ENCODE results near the gene ZNF581. TPM values are rescaled to one million over a fixed set of nuclear protein-coding genes. Genes with fewer than 3 reads are reported as not detected.

The ZNF581 gene
- total RNA-seq, 1 experiment from 2014 or later = 39.0 TPM

DNA sequence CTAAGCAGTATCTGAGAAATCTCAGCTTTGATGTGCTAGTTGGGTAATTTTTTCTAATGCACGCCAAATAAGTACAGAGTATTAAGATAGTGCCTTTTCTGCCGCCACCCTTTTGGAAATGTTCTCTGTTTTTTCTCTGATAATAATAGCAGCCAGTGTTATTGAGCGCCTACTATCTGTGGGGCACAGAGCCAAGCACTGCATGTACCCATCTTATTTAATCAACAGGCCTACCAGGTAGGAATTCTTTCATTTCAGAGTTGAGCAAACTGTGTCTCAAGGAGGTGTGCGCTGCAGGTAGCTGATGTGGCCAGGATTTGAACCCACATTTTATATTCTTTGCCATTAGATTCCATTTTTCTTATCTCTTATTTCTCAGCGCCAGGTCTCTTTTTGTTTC is 32.9 kb downstream of the ZNF581 start:
- in situ Hi-C loops (cut with HindIII; ENCODE audit: low pct_unique_long_range_greater_than_20kb, low sequenced_read_pairs) = no loop called here
- peak overlapping the region; percentile 64 to 94 for H3K4me3 ChIP-seq (ENCODE audit: low read depth in 2 of 2, low read length in 2 of 2)
- H3K27me3 ChIP-seq (ENCODE audit: control insufficient read depth, insufficient read depth, low read length) = no peaks in the 10 kb centered on the region
- DNase-seq (ENCODE audit: low read depth, low spot score) (no peak), ATAC-seq (no peak)
- intact Hi-C loops (cut with micrococcal nuclease; ENCODE audit: unreplicated experiment) = no loop called here
- BruUV-seq (replicated peaks) = TSS peak; percentile 66
- ChIA-PET CTCF (no interaction called here), POLR2A (no interaction called here)
- peak overlapping the region; percentile 96 for H3K27ac ChIP-seq (ENCODE audit: low read length)
- H3K4me1 ChIP-seq (ENCODE audit: control insufficient read depth, insufficient read depth, low read length) = peaks cover 59% of the 10 kb centered on the region
- TF ChIP-seq, protein P1, sequence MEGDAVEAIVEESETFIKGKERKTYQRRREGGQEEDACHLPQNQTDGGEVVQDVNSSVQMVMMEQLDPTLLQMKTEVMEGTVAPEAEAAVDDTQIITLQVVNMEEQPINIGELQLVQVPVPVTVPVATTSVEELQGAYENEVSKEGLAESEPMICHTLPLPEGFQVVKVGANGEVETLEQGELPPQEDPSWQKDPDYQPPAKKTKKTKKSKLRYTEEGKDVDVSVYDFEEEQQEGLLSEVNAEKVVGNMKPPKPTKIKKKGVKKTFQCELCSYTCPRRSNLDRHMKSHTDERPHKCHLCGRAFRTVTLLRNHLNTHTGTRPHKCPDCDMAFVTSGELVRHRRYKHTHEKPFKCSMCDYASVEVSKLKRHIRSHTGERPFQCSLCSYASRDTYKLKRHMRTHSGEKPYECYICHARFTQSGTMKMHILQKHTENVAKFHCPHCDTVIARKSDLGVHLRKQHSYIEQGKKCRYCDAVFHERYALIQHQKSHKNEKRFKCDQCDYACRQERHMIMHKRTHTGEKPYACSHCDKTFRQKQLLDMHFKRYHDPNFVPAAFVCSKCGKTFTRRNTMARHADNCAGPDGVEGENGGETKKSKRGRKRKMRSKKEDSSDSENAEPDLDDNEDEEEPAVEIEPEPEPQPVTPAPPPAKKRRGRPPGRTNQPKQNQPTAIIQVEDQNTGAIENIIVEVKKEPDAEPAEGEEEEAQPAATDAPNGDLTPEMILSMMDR (IDR thresholded peaks at IDR 0.05) = no peak
- TF ChIP-seq SIN3A (IDR thresholded peaks at IDR 0.05; ENCODE audit: borderline replicate concordance, insufficient read depth, low read depth, low read length) (no peak), POLR2AphosphoS5 (IDR thresholded peaks at IDR 0.05; ENCODE audit: low read depth, low read length) (no peak), TCF7L2 (IDR thresholded peaks at IDR 0.05; ENCODE audit: low read depth, low read length) (no peak)
- TF ChIP-seq, protein P2, sequence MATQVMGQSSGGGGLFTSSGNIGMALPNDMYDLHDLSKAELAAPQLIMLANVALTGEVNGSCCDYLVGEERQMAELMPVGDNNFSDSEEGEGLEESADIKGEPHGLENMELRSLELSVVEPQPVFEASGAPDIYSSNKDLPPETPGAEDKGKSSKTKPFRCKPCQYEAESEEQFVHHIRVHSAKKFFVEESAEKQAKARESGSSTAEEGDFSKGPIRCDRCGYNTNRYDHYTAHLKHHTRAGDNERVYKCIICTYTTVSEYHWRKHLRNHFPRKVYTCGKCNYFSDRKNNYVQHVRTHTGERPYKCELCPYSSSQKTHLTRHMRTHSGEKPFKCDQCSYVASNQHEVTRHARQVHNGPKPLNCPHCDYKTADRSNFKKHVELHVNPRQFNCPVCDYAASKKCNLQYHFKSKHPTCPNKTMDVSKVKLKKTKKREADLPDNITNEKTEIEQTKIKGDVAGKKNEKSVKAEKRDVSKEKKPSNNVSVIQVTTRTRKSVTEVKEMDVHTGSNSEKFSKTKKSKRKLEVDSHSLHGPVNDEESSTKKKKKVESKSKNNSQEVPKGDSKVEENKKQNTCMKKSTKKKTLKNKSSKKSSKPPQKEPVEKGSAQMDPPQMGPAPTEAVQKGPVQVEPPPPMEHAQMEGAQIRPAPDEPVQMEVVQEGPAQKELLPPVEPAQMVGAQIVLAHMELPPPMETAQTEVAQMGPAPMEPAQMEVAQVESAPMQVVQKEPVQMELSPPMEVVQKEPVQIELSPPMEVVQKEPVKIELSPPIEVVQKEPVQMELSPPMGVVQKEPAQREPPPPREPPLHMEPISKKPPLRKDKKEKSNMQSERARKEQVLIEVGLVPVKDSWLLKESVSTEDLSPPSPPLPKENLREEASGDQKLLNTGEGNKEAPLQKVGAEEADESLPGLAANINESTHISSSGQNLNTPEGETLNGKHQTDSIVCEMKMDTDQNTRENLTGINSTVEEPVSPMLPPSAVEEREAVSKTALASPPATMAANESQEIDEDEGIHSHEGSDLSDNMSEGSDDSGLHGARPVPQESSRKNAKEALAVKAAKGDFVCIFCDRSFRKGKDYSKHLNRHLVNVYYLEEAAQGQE (IDR thresholded peaks at IDR 0.05; ENCODE audit: insufficient read depth in 1 of 2, low read depth in 2 of 2, low read length in 1 of 2) = no peak
- H3K36me3 ChIP-seq (ENCODE audit: control insufficient read depth, insufficient read depth, low read length) = peaks cover 26% of the 10 kb centered on the region
- H3K9me3 ChIP-seq (ENCODE audit: control insufficient read depth, insufficient read depth, low read depth, low read length) = no peaks in the 10 kb centered on the region

DNA sequence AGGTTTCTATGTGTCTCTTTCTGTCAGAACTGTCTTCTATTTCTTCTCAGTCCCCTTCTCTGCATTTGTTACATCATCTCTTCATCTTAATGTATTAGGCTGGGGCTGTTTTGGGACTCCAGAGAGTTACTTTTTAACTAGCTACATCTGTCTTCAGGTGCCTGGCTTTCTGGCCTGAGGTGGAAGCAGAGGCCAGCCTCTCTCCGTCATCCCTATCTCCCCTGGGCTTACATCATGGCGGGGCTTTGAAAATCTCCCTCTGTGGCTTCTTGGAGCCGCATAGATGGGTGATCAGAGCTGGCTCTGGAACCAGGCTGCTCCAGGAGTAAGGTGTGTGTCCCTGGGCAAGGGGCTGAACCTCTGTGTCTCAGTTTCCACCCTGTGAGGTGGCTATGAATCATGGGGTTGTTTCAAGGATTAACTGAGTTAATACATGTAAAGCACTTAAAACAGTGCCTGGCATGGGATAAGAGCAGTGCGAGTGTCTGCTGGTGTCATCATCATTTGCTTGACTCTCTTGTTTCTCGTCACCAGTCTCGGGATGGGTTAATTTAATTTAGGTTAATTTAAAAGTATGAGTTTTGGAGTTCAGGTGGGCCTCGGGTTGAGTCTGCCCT is 33.5 kb downstream of the ZNF581 start:
- no peak for DNase-seq (ENCODE audit: low read depth, low spot score)
- ChIA-PET CTCF (no interaction called here), POLR2A (interaction anchor here (0.5 kb wide), 1 partner anchor 29 kb away, joined by 3 read pairs; no protein-coding TSS in a partner anchor)
- in situ Hi-C loops (cut with HindIII; ENCODE audit: low pct_unique_long_range_greater_than_20kb, low sequenced_read_pairs) = no loop called here
- Histone ChIP-seq H3K4me1 (ENCODE audit: control insufficient read depth, insufficient read depth, low read length) (peaks cover 53% of the 10 kb centered on the region), H3K27ac (ENCODE audit: low read length) (peak overlapping the region; percentile 96), H3K36me3 (ENCODE audit: control insufficient read depth, insufficient read depth, low read length) (peaks cover 25% of the 10 kb centered on the region), H3K4me3 (ENCODE audit: low read depth in 2 of 2, low read length in 2 of 2) (peak overlapping the region; percentile 64 to 94), H3K27me3 (ENCODE audit: control insufficient read depth, insufficient read depth, low read length) (no peaks in the 10 kb centered on the region), H3K9me3 (ENCODE audit: control insufficient read depth, insufficient read depth, low read depth, low read length) (no peaks in the 10 kb centered on the region)
- no TSS peak for BruUV-seq (replicated peaks)
- TF ChIP-seq POLR2AphosphoS5 (IDR thresholded peaks at IDR 0.05; ENCODE audit: low read depth, low read length) (no peak), SIN3A (IDR thresholded peaks at IDR 0.05; ENCODE audit: borderline replicate concordance, insufficient read depth, low read depth, low read length) (no peak), TCF7L2 (IDR thresholded peaks at IDR 0.05; ENCODE audit: low read depth, low read length) (no peak)
- TF ChIP-seq, protein P1 (IDR thresholded peaks at IDR 0.05) = no peak
- TF ChIP-seq, protein P2 (IDR thresholded peaks at IDR 0.05; ENCODE audit: insufficient read depth in 1 of 2, low read depth in 2 of 2, low read length in 1 of 2) = no peak
- intact Hi-C loops (cut with micrococcal nuclease; ENCODE audit: unreplicated experiment) = no loop called here
- ATAC-seq = no peak
